Mesenchymal stem cell (in vitro differentiated cells and primary cell): ENCODE data around the gene NET1.

ENCODE experiments used
- DNase-seq: peaks from one replicate; pipeline ENCODE4 v3.0.0-alpha.2; 2013
- H2AFZ ChIP-seq: one replicate; pipeline ENCODE4 v1.6.1; 2013; ENCODE audit warnings: low read depth, mild to moderate bottlenecking, control low read depth, inconsistent platforms, low read length, moderate library complexity
- H2AK5ac ChIP-seq: 2 replicates; pipeline ENCODE4 v1.6.1; 2013; ENCODE audit warnings: low read length, moderate library complexity, mild to moderate bottlenecking, inconsistent platforms; ENCODE audit not compliant: severe bottlenecking
- H2BK120ac ChIP-seq: one replicate; pipeline ENCODE4 v1.6.1; 2013; ENCODE audit warnings: low read depth, mild to moderate bottlenecking, inconsistent platforms, low read length, moderate library complexity
- H2BK12ac ChIP-seq, 2 experiments: one replicate each; pipeline ENCODE4 v1.6.1; 2013; ENCODE audit warnings: inconsistent platforms in 2 of 2, low read length in 2 of 2, mild to moderate bottlenecking in 2 of 2, moderate library complexity in 2 of 2, control low read depth in 1 of 2
- H2BK15ac ChIP-seq: one replicate; pipeline ENCODE4 v1.6.1; 2013; ENCODE audit warnings: mild to moderate bottlenecking, low read depth, inconsistent platforms; ENCODE audit not compliant: poor library complexity, severe bottlenecking
- H2BK5ac ChIP-seq: 2 replicates; pipeline ENCODE4 v1.6.1; 2013; ENCODE audit warnings: low read depth, mild to moderate bottlenecking, low read length, control low read depth, inconsistent platforms; ENCODE audit not compliant: poor library complexity, severe bottlenecking
- H3K14ac ChIP-seq, 2 experiments: one replicate each; pipeline ENCODE4 v1.6.1; 2013; ENCODE audit warnings: inconsistent platforms in 2 of 2, low read length in 2 of 2, control low read depth in 1 of 2, mild to moderate bottlenecking in 1 of 2, moderate library complexity in 1 of 2
- H3K18ac ChIP-seq, 2 experiments: one replicate each; pipeline ENCODE4 v1.6.1; 2013; ENCODE audit warnings: inconsistent platforms in 2 of 2, low read length in 2 of 2, control low read depth in 1 of 2, low read depth in 1 of 2, mild to moderate bottlenecking in 1 of 2
- H3K23ac ChIP-seq, 2 experiments: one replicate each; pipeline ENCODE4 v1.6.1; 2013; ENCODE audit warnings: inconsistent platforms in 2 of 2, low read length in 2 of 2, mild to moderate bottlenecking in 2 of 2, moderate library complexity in 2 of 2, control low read depth in 1 of 2
- H3K27ac ChIP-seq: 2 replicates; pipeline ENCODE4 v1.5.1; 2013; ENCODE audit warnings: mild to moderate bottlenecking, moderate library complexity, low read length, control low read depth, inconsistent platforms; ENCODE audit not compliant: poor library complexity, severe bottlenecking
- H3K27me3 ChIP-seq, 2 experiments: 2 replicates each; pipeline versions ENCODE4 v1.6.1 to v1.7.0; 2013; ENCODE audit warnings: low read length in 2 of 2, mild to moderate bottlenecking in 2 of 2, moderate library complexity in 2 of 2, control low read depth in 1 of 2, inconsistent platforms in 1 of 2; ENCODE audit not compliant: control insufficient read depth in 1 of 2, insufficient read depth in 1 of 2
- H3K36me3 ChIP-seq, 2 experiments: 2 replicates each; pipeline versions ENCODE4 v1.6.1 to v1.7.0; 2013; ENCODE audit warnings: low read length in 2 of 2, control low read depth in 1 of 2, inconsistent platforms in 1 of 2, low read depth in 1 of 2, mild to moderate bottlenecking in 1 of 2; ENCODE audit not compliant: insufficient read depth in 2 of 2, control insufficient read depth in 1 of 2
- H3K4ac ChIP-seq, 2 experiments: one replicate each; pipeline ENCODE4 v1.6.1; 2013; ENCODE audit warnings: inconsistent platforms in 2 of 2, low read length in 2 of 2, mild to moderate bottlenecking in 2 of 2, moderate library complexity in 2 of 2, control low read depth in 1 of 2, low read depth in 1 of 2
- H3K4me1 ChIP-seq: 2 replicates; pipeline ENCODE4 v1.6.1; 2013; ENCODE audit warnings: low read depth, low read length, control low read depth; ENCODE audit not compliant: control insufficient read depth, insufficient read depth
- H3K4me2 ChIP-seq: 2 replicates; pipeline ENCODE4 v1.6.1; 2013; ENCODE audit warnings: low read length, mild to moderate bottlenecking, inconsistent platforms; ENCODE audit not compliant: poor library complexity, severe bottlenecking
- H3K4me3 ChIP-seq, 2 experiments: 2 replicates each; pipeline versions ENCODE4 v1.5.1 to v1.7.0; 2013; ENCODE audit warnings: low read length in 2 of 2, mild to moderate bottlenecking in 2 of 2, control low read depth in 1 of 2, low read depth in 1 of 2; ENCODE audit not compliant: insufficient read depth in 1 of 2
- H3K79me1 ChIP-seq: replicated peaks from 2 replicates; pipeline ENCODE4 v1.6.1; 2013; ENCODE audit warnings: mild to moderate bottlenecking, control low read depth, low read length, inconsistent platforms; ENCODE audit not compliant: poor library complexity, severe bottlenecking
- H3K9ac ChIP-seq: 2 replicates; pipeline ENCODE4 v1.7.0; 2013; ENCODE audit warnings: mild to moderate bottlenecking, low read length, moderate library complexity
- H3K9me3 ChIP-seq: 2 replicates; pipeline ENCODE4 v1.7.0; 2013; ENCODE audit warnings: mild to moderate bottlenecking, low read length; ENCODE audit not compliant: control insufficient read depth
- H4K8ac ChIP-seq: one replicate; pipeline ENCODE4 v1.6.1; 2013; ENCODE audit warnings: inconsistent platforms, mild to moderate bottlenecking, low read length, moderate library complexity
- H4K91ac ChIP-seq: one replicate; pipeline ENCODE4 v1.6.1; 2013; ENCODE audit warnings: mild to moderate bottlenecking, low read length, inconsistent platforms
- WGBS: methylation state at CpG from one replicate; pipeline ENCODE4 v1.1.7; 2013; ENCODE audit warnings: mixed read lengths; 5-methylcytosine and 5-hydroxymethylcytosine counted together

Gene NET1

DNA sequence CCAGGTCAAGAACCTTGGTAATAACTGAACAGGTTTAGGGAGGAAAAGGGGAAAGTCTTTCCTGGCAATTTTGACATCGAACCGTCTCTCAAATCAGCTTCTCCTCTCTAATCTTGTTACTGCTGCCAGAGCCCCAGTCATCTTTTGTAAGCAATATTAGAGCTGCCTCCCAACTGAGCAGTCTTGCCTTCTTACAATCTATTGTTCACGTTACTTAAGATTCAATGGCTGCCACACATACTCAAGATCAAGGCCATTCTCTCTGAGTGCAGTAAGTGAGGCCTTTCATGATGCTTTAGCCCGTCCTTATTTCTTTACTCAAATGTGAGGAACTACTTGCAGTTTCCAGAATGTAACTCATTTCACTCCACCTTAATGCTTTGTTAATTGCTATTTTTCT is 12.4 kb downstream of the NET1 start:
- Histone ChIP-seq H3K18ac (no peak overlapping the region), H3K4me3 (no peak overlapping the region), H3K27ac (no peak overlapping the region), H2BK15ac (no peak overlapping the region), H2AFZ (no peak overlapping the region), H4K91ac (no peak overlapping the region), H3K4ac (no peak overlapping the region), H3K27me3 (no peaks in the 10 kb centered on the region), H3K9ac (no peak overlapping the region), H3K4me2 (no peak overlapping the region), H2AK5ac (no peak overlapping the region), H2BK5ac (no peak overlapping the region), H3K4me1 (no peaks in the 10 kb centered on the region), H2BK12ac (no peak overlapping the region), H3K36me3 (no peaks in the 10 kb centered on the region), H3K14ac (no peak overlapping the region), H3K9me3 (peaks cover 2% of the 10 kb centered on the region), H4K8ac (no peak overlapping the region), H3K23ac (no peak overlapping the region), H2BK120ac (peak overlapping the region; percentile 5), H3K79me1 (peaks cover 17% of the 10 kb centered on the region)
- WGBS, result 94% methylated on average over 3 of the region's 4 CpGs
- DNase-seq, result no peak

- 100% methylated on average over 1 of the region's 2 CpGs for WGBS
- Histone ChIP-seq H3K4ac (no peak overlapping the region), H3K9me3 (peaks cover 3% of the 10 kb centered on the region), H4K91ac (no peak overlapping the region), H3K4me3 (no peak overlapping the region), H3K18ac (no peak overlapping the region), H3K27ac (no peak overlapping the region), H3K4me1 (no peaks in the 10 kb centered on the region), H2AK5ac (no peak overlapping the region), H3K14ac (no peak overlapping the region), H2BK120ac (no peak overlapping the region), H3K9ac (peak overlapping the region; percentile 28), H2BK15ac (no peak overlapping the region), H3K27me3 (no peaks in the 10 kb centered on the region), H3K36me3 (no peaks in the 10 kb centered on the region), H2BK5ac (no peak overlapping the region), H2AFZ (no peak overlapping the region), H3K23ac (no peak overlapping the region), H3K4me2 (no peak overlapping the region), H3K79me1 (peaks cover 15% of the 10 kb centered on the region), H2BK12ac (no peak overlapping the region), H4K8ac (no peak overlapping the region)
- no peak for DNase-seq
These were observed 15.8 kb downstream of the NET1 start for GRCh38 chr10:5428133-5428532.

- no peak overlapping the region for H3K23ac ChIP-seq
These were observed 20.8 kb downstream of the NET1 start for GRCh38 chr10:5433182-5433581.

GRCh38 chr10:5434017-5434753 is 21.8 kb downstream of the NET1 start:
- Histone ChIP-seq H3K4me1 (no peaks in the 10 kb centered on the region), H4K8ac (no peak overlapping the region), H3K79me1 (peaks cover 7% of the 10 kb centered on the region), H3K4me2 (no peak overlapping the region), H3K18ac (no peak overlapping the region), H2AK5ac (no peak overlapping the region), H2BK120ac (no peak overlapping the region), H2AFZ (no peak overlapping the region), H2BK12ac (no peak overlapping the region), H3K36me3 (no peaks in the 10 kb centered on the region), H3K9ac (peak overlapping the region; percentile 81), H3K4ac (no peak overlapping the region), H3K23ac (no peak overlapping the region), H2BK5ac (no peak overlapping the region), H3K27ac (peak overlapping the region; percentile 46), H2BK15ac (no peak overlapping the region), H3K14ac (no peak overlapping the region), H4K91ac (no peak overlapping the region), H3K4me3 (no peak overlapping the region), H3K27me3 (no peaks in the 10 kb centered on the region), H3K9me3 (peaks cover 3% of the 10 kb centered on the region)
- WGBS, result 13% methylated on average over 1 of the region's 3 CpGs
- peak; percentile 76 for DNase-seq

More at GRCh38 chr10:5433182-5433581, 20.8 kb downstream of the NET1 start:
- Histone ChIP-seq H3K18ac (no peak overlapping the region), H2AFZ (no peak overlapping the region), H3K36me3 (no peaks in the 10 kb centered on the region), H3K4ac (no peak overlapping the region), H3K4me1 (no peaks in the 10 kb centered on the region), H4K8ac (no peak overlapping the region), H3K9ac (peak overlapping the region; percentile 81), H3K27ac (no peak overlapping the region), H3K14ac (no peak overlapping the region), H3K9me3 (peaks cover 3% of the 10 kb centered on the region), H3K27me3 (no peaks in the 10 kb centered on the region), H2BK12ac (no peak overlapping the region), H3K4me2 (no peak overlapping the region), H4K91ac (no peak overlapping the region), H2BK15ac (no peak overlapping the region), H2BK5ac (no peak overlapping the region), H3K4me3 (no peak overlapping the region), H2AK5ac (no peak overlapping the region), H2BK120ac (no peak overlapping the region), H3K79me1 (peaks cover 7% of the 10 kb centered on the region)
- peak; percentile 65 for DNase-seq
- WGBS, result 13% methylated on average over 1 of the region's 1 CpG
